GM20431 (cell line): ENCODE results near the gene MED8.
"Not testable (repeated sequence)": the region's sequence is repeated elsewhere in the genome, so short reads cannot be mapped to it uniquely, and the experiment has no call there.

Experiments
- in situ Hi-C: fragments of 300-500 bp; cut with MseI, MboI; formaldehyde crosslinking; loops from one replicate; pipeline ENCODE4 v1.15.0; 2020; ENCODE audit warnings: low sequenced_read_pairs; ENCODE audit not compliant: unreplicated experiment

MED8 gene

GRCh38 chr1:43387976-43388599 is 1.5 kb downstream of the MED8 start:
- in situ Hi-C loops, result no loop called here

GRCh38 chr1:43386676-43387075 is 2.9 kb downstream of the MED8 start:
- in situ Hi-C loops, result no loop called here

GRCh38 chr1:43383449-43383848 is 6.2 kb downstream of the MED8 start:
- in situ Hi-C loops, result no loop called here

GRCh38 chr1:43382027-43382779 is 7.4 kb downstream of the MED8 start:
- in situ Hi-C loops, result no loop called here

GRCh38 chr1:43381612-43382011 is 8.0 kb downstream of the MED8 start:
- in situ Hi-C loops, result no loop called here

GRCh38 chr1:43379476-43379875 is 10.1 kb downstream of the MED8 start:
- in situ Hi-C loops, result no loop called here

GRCh38 chr1:43377831-43378230 is 11.8 kb downstream of the MED8 start:
- in situ Hi-C loops, result no loop called here

GRCh38 chr1:43376723-43377235 is 12.8 kb downstream of the MED8 start:
- in situ Hi-C loops, result no loop called here

- in situ Hi-C loops, result no loop called here
Observed at GRCh38 chr1:43373066-43373940, 16.3 kb downstream of the MED8 start.

GRCh38 chr1:43372172-43372571 is 17.4 kb downstream of the MED8 start:
- in situ Hi-C loops, result no loop called here

- in situ Hi-C loops, result no loop called here
Observed at GRCh38 chr1:43370564-43370963, 19.0 kb downstream of the MED8 start.

- in situ Hi-C loops, result not testable (repeated sequence)
Observed at GRCh38 chr1:43369779-43370178, 19.8 kb downstream of the MED8 start.

GRCh38 chr1:43368646-43369020 is 21.0 kb downstream of the MED8 start:
- in situ Hi-C loops, result no loop called here

GRCh38 chr1:43367904-43368645 is 21.5 kb downstream of the MED8 start, which contains the start of gene ELOVL1:
ELOVL1 (minus strand) TSS chr1:43368011; CDS start chr1:43365609, 2,402 bp downstream.
- in situ Hi-C loops, result no loop called here

- in situ Hi-C loops, result no loop called here
Observed at GRCh38 chr1:43367026-43367903, 22.3 kb downstream of the MED8 start.

GRCh38 chr1:43366601-43367025 is 23.0 kb downstream of the MED8 start:
- in situ Hi-C loops, result no loop called here

GRCh38 chr1:43366179-43366578 is 23.4 kb downstream of the MED8 start:
- in situ Hi-C loops, result no loop called here

GRCh38 chr1:43365678-43366077 is 23.9 kb downstream of the MED8 start:
- in situ Hi-C loops, result no loop called here

- in situ Hi-C loops, result no loop called here
Observed at GRCh38 chr1:43363935-43364525, 25.6 kb downstream of the MED8 start.
